Activated naive CD4-positive, alpha-beta T cell treated with anti-CD3 and anti-CD28 coated beads, Interleukin-2, amount 50 U/mL, for 72 hours (primary cell): ENCODE results near the gene FBXL5. TPM values are rescaled to one million over a fixed set of nuclear protein-coding genes. Genes with fewer than 3 reads are reported as not detected.
"Not testable (repeated sequence)": the region's sequence is repeated elsewhere in the genome, so short reads cannot be mapped to it uniquely, and the experiment has no call there.

Experiments used
- ATAC-seq, 2 donors: fragments of 150-1000 bp; cut with Tn5 transposase; 2 replicates each; pipeline ENCODE4 v1.10.0; 2021; ENCODE audit warnings: mild to moderate bottlenecking in 2 of 2, moderate library complexity in 2 of 2
- DNase-seq, 2 donors: peaks; one replicate each; pipeline ENCODE4 v3.0.0; 2021 to 2022; ENCODE audit warnings: low spot score in 2 of 2
- H3K27ac Mint-ChIP-seq, 2 donors: one replicate each; pipeline ENCODE4 v1.8.0; 2022; ENCODE audit warnings: mild to moderate bottlenecking in 2 of 2, mixed read lengths in 2 of 2
- H3K36me3 Mint-ChIP-seq, 2 donors: one replicate each; pipeline ENCODE4 v1.8.0; 2022; ENCODE audit warnings: mixed read lengths in 2 of 2
- H3K9me3 Mint-ChIP-seq, 2 donors: one replicate each; pipeline ENCODE4 v1.8.0; 2022; ENCODE audit warnings: mixed read lengths in 2 of 2
- total RNA-seq, 2 donors: library from RNA; stranded (reverse); gene quantifications; one replicate each; pipeline ENCODE4 v1.2.3, GENCODE V29; 2022

The FBXL5 gene
- total RNA-seq, 2 donors from 2014 or later, result 30.4 to 36.0 TPM

DNA sequence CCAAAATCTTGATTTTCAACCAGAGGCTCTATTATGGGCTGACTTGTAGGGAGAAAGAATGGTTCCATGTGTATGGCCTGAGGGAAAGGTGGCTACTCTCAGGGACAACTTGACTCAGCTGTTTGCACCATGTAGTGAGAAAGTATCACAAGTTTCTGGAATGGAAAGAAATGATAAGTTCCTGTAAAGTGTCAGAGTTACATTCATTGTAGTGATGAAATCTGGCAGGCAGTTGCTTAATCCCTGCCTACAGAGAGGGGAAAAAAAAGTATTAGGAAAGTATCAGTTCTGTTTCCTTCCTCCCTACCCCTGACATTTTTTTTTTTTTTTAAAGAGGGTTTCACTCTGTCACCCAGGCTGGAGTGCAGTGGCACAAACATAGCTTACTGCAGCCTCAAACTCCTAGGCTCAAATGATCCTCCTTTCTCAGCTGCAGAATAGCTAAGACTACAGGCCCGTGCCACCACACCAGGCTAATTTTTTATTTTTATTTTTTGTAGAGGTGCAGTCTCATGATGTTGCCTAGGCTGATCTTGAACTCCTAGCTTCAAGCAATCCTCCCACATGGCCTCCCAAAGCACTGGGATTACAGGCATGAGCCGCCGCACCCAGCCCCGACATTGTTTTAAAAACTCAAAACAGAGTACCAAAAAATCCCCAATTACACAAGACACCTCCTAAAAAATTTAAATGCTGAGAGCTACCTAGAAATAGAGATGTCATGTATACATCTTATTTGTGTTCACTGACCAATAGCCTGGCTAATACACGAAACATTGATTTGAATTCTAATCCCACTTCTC lies 4.8 kb upstream of the FBXL5 start:
- ATAC-seq, result peak; percentile 40 to 54
- Mint-ChIP-seq H3K9me3 (no peaks in the 10 kb centered on the region), H3K36me3 (peaks cover 0 to 4% of the 10 kb centered on the region in 2 donors), H3K27ac (peak overlapping the region in 1 of 2 donors; percentile 23)
- no peak for DNase-seq

DNA sequence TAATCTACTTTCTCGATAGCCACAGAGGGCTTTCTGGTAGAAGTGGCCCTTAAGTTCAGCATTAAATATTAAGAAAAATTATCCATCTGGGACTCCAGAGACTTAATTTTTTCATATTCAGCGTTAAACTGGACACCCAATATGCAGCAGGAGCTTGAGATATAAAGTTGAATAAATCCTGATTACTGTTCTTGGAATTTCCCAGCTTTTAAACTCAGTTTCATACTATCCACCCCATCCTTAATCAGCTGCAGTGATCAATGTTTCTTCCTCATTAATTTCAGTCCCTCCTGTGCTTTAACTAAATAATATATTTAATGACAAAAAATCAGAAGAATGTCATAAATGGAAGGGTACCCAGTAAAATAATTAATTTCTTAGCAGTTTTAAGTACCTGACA lies 3.6 kb upstream of the FBXL5 start:
- Mint-ChIP-seq H3K27ac (no peak overlapping the region), H3K9me3 (no peaks in the 10 kb centered on the region), H3K36me3 (peaks cover 8 to 9% of the 10 kb centered on the region in 2 donors)
- DNase-seq, result no peak
- ATAC-seq, result no peak

DNA sequence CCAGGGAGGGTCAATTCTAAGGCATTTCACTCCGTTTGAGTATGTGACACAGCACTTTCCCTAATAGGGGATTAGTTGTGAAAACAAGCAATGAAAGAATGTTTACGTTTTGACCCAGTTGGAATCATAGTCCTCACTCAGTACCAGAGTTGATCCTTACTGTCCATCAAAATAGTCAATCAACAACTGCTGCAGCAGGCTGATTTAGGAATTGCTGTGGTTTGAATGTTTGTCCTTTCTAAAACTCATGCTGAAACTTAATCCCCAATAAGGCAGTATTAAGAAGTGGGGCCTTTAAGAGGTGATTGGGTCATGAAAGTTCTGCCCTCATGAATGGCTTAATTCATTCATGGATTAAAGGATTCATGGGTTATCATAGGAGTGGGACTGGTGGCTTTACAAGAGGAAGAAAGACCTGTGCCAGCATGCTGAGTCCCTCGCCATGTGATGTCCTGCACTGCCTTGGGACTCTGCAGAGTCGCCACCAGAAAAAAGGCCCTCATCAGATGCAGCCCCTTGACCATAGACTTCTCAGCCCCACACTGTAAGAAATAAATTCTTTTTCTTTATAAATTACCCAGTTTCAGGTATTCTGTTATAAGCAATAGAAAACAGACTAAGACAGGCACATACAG lies 3.1 kb upstream of the FBXL5 start:
- Mint-ChIP-seq H3K9me3 (no peaks in the 10 kb centered on the region), H3K27ac (no peak overlapping the region), H3K36me3 (peaks cover 9 to 13% of the 10 kb centered on the region in 2 donors)
- DNase-seq (no peak), ATAC-seq (no peak)

DNA sequence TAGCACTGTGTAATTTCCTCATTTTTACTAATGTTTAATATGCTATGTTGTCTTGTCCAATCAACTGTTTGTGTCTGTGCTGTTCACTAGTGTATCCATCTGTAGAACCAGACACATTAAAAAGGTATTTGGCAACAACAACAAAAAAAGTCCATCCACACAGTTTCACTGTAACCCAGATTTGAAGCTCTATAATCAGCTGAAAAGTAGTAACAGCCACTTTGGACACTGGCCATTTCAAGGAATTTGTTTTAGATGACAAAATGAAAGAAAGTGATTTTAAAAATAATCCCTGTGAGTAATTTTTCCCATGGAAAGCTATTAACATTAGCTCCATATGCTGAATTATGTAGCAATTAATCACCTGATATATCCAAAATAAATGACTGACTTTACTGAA lies 2.2 kb upstream of the FBXL5 start:
- Mint-ChIP-seq H3K9me3 (no peaks in the 10 kb centered on the region), H3K27ac (no peak overlapping the region)
- no peak for ATAC-seq

DNA sequence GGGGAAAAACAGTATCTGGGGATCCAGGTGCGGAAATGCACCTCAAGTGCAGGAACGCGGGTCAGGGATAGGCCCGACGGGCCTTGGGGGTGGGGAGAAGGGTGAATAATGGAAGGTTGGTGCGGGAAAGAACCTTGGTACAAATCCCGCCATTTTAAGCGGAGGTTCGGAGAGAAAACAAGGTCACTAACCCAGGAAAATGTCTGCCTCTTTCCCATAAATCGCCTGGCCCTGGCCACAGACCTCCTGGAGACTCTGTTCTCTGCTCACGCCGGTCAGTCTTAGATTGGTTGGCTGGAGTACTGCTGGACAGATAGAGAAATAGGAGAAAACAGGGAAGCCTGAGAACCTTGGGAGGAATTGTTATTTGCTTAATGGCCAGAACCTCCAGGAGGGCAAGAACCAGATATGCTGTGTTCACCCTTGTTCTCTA lies 897 bp upstream of the FBXL5 start:
- Mint-ChIP-seq H3K27ac (peak overlapping the region; percentile 90 to 91), H3K9me3 (no peaks in the 10 kb centered on the region), H3K36me3 (peaks cover 6 to 13% of the 10 kb centered on the region in 2 donors)
- DNase-seq, result no peak
- ATAC-seq, result no peak

More for the DNA sequence above, 2.2 kb upstream of the FBXL5 start:
- H3K36me3 Mint-ChIP-seq, result peaks cover 9 to 13% of the 10 kb centered on the region in 2 donors
- DNase-seq, result no peak

DNA sequence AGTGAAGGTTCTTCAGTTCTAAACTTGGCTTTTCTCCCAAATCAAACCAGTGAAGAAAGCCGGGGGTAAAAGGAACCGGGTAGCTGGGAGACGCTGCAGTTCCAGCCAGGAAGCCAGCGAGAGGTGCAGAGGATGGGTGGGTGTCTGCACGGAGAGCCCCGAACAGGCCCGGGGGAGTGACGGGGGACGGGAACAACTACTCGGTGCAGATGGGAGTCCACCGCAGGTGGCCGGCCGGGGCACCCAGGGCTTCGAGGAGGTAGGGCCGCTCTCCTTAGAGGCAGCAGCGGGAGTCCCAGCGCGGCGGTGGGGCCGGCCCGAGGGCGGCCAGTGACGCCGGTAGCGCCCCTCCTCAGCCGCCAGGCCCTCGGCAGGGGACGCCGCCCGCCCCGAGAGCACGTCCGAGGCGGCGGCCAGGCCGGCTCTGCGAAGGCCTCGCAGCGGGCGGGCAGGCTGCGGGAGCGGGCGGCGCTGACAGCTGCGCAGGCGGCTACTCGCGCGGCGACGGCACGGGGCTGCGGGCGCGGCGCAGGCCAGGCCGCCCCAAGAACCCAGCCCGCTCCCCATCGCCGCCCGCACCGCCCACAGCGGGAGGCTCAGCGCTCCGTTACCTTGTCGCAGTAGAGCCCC lies 449 bp downstream of the FBXL5 start:
- H3K36me3 Mint-ChIP-seq, result peaks cover 5 to 13% of the 10 kb centered on the region in 2 donors
- peak overlapping the region; percentile 91 to 98 for H3K27ac Mint-ChIP-seq
- no peak for DNase-seq
- H3K9me3 Mint-ChIP-seq, result no peaks in the 10 kb centered on the region
- ATAC-seq, result peak; percentile 60 to 68

DNA sequence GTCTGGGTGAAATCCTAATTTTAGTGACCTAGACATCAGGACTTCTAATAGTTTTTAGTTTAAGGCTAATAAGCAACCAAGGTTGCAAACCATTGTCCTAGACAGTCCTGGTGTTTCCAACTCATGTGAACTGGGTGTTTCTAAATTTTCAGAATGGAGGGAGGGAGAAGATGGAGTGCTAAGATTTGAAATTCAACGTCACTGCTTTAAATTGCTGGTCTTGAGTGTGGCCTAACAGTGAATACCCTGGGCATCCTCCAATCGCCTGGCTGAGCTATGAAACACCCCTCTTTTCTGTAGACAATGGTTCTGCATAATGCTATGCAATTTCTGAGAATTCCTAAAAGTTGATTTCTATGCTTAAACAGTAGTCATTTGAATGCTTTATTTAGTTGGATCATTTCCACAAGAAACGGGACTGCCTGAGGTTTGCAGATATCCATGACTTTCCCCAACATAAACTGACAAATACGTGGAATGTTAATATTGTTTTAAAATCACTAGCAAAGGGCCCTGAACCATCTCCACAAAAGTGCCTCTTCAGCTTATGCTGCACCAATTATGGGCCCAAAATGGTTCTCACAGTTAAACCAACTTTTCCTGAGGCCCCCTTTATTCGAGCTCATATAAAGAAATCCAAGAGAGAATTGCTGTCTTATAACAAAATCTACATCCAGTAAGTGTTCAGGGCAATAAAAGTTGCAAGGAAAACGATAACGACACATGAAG lies 1.1 kb downstream of the FBXL5 start:
- H3K27ac Mint-ChIP-seq, result peak overlapping the region; percentile 91 to 98
- no peak for ATAC-seq
- H3K9me3 Mint-ChIP-seq, result no peaks in the 10 kb centered on the region
- DNase-seq, result no peak
- H3K36me3 Mint-ChIP-seq, result peaks cover 5 to 13% of the 10 kb centered on the region in 2 donors

DNA sequence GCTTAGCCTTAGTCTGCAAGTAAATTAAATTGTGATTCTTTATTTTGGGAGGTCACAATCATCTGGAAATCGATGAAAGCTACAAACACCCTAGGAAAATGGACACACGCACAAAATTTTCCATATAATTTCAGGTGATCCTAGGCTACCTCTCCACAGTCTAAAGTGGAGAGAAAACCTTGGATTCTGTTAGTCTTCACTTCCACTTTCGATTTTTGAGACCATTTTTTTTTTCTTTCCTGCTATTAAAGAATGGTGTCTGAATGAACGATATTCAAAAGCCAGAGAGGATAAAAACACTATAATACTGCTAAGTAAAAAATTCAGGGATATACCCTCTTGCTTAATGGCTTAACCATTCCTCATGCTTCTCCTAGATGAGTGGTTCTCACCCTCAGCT lies 1.7 kb downstream of the FBXL5 start:
- H3K9me3 Mint-ChIP-seq, result no peaks in the 10 kb centered on the region

DNA sequence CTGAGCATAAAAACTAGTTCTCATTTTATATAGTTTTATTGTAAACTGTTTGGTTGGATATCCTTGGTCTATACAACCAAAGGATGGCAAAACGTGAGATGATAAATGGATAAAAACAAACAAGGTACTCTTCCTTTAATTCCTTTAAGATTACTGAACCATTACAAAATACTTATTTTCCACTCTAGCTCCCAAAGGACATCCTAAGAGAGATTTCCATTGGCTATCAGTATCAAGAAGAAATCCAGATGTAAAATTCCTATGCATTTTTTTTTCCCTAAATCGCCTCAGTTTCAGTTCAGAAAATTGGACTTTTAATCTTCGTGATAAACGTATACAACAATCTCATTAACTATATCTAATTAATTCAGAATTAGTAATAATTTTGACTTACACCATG lies 2.3 kb downstream of the FBXL5 start:
- DNase-seq (no peak), ATAC-seq (no peak)
- peak overlapping the region in 1 of 2 donors; percentile 91 for H3K27ac Mint-ChIP-seq
- peaks cover 5 to 13% of the 10 kb centered on the region in 2 donors for H3K36me3 Mint-ChIP-seq
- H3K9me3 Mint-ChIP-seq, result no peaks in the 10 kb centered on the region

More for the DNA sequence above, 1.7 kb downstream of the FBXL5 start:
- peak overlapping the region; percentile 91 to 98 for H3K27ac Mint-ChIP-seq
- ATAC-seq (no peak), DNase-seq (no peak)
- H3K36me3 Mint-ChIP-seq, result peaks cover 5 to 13% of the 10 kb centered on the region in 2 donors

DNA sequence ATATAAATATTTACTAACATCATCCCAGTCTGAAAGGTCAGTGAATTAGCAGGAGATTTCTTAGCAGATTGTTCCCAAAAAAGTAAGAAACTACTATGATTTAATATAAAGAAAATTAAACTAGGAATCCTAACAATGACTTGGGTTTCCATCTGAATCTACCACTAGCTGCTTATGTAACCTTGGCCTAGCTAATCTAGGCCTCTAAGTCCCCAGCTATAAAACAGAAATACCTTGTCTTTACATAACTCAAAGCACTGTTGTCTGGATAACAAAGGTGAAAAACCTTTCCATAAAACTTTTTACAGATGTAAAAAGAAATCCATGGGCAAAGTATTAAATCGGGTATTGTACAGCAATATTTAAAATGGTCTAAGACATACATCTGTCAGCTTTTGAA lies 3.0 kb downstream of the FBXL5 start:
- no peaks in the 10 kb centered on the region for H3K9me3 Mint-ChIP-seq
- H3K36me3 Mint-ChIP-seq, result peaks cover 5 to 13% of the 10 kb centered on the region in 2 donors
- DNase-seq, result no peak
- H3K27ac Mint-ChIP-seq, result no peak overlapping the region
- ATAC-seq, result no peak

DNA sequence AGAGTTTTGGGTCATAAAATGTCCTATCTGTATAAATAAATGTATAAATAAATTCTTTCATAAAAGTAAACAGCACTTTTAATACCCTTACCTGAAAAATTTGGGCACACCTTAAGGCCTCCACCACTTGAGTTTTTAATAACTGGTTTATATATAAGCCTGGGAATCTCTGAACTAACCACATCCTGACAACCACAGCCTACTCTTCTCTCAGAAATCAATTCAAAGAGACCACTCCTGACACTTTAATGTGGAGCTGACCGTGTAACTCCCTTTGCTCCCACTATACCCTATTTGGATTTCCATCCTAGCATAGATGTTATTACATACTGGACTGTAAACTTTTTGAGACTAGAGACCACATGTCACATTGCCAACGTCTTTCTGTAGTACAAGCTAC lies 3.5 kb downstream of the FBXL5 start:
- Mint-ChIP-seq H3K9me3 (no peaks in the 10 kb centered on the region), H3K36me3 (peaks cover 5 to 13% of the 10 kb centered on the region in 2 donors), H3K27ac (no peak overlapping the region)
- no peak for DNase-seq
- ATAC-seq, result no peak

DNA sequence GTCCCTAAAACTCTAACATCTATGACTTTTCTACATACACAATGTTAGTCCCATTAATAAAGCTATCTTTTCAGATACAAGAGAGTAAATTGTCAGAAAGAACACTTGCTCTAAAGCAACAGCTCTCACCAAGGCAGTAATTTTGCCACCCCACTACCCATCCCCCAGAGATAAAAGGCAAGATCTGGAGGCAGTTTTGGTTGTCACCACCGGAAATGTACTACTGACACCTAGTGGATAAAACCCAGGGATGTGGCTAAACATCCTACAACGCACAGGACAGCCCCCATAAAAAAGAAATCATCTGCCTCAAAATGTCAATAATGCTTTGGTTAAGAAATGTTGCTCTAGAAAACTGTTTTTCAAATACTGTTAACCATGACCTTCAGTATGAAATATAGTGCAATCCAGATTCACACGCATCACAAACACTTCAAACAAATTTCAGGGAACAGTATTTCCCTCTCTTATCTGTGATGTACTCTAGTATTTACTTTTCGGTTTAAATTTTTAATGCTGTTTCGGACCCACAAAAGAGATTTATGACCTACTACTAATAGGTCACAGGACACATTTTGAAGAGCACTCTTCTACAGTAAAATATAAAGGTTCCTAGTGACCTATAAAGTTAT lies 5.1 kb downstream of the FBXL5 start:
- Mint-ChIP-seq H3K9me3 (no peaks in the 10 kb centered on the region), H3K27ac (no peak overlapping the region), H3K36me3 (peaks cover 5 to 13% of the 10 kb centered on the region in 2 donors)
- ATAC-seq, result peak; percentile 59 to 67
- peak in 1 of 2 donors; percentile 59 for DNase-seq

DNA sequence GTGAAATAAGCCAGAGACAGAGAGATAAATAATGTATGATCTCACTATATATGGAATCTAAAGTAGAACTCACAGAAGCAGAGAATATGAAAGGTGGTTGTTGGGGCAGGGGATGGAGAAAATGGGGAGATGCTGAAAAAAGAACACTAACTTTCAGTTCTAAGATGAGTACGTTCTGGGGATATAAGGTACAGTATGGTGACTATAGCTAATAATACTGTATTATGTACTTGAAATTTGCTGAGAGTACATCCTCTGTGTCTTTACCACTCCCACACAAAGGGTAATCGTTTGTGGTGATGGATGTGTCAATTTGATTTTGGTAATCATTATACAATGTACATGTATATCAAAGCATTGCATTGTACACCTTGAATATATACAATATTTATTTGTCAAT lies 6.6 kb downstream of the FBXL5 start:
- ATAC-seq, result no peak
- no peak for DNase-seq
- Mint-ChIP-seq H3K27ac (no peak overlapping the region), H3K36me3 (peaks cover 0 to 3% of the 10 kb centered on the region in 2 donors), H3K9me3 (no peaks in the 10 kb centered on the region)

DNA sequence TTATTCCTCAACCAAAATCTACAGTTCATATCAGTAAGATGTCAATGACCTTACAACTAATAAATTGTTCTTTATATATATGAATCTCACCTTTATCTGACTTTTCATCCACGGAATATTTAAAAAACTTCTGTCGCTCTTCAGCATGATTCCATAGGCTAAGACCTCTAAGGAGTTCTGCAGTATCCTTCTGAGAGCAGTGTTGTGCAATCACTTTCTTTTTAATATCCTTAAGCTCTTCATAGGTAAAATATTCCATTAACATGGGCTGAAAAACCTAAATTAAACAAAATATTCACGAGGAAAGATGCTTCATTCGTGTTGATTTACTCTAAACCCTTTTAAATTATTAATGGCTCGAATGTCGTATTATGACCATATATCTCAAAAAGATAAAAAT lies 16.7 kb downstream of the FBXL5 start:
- DNase-seq (no peak), ATAC-seq (no peak)
- Mint-ChIP-seq H3K36me3 (peaks cover 0 to 16% of the 10 kb centered on the region in 2 donors), H3K9me3 (no peaks in the 10 kb centered on the region), H3K27ac (no peak overlapping the region)

DNA sequence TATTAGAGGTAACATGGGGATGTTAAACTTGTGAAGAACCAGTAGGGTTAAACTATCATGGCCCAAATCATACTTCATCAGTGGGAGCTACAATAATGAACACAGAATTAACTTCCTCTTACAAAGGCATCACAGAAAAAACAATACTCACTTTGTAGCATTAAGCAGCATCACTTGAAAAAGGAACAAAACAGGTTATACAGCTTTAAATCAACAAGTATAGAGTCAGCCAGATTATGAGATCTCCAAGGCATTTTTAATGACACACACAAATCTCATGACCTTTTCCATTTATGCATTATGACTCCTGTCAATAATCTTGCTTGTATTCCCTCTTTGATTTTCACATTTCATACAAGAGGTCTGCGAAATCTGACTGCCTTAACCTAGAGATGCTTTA lies 18.3 kb downstream of the FBXL5 start:
- H3K9me3 Mint-ChIP-seq, result peaks cover 0 to 4% of the 10 kb centered on the region in 2 donors
- ATAC-seq, result no peak
- H3K27ac Mint-ChIP-seq, result no peak overlapping the region
- H3K36me3 Mint-ChIP-seq, result peaks cover 7 to 31% of the 10 kb centered on the region in 2 donors
- no peak for DNase-seq

DNA sequence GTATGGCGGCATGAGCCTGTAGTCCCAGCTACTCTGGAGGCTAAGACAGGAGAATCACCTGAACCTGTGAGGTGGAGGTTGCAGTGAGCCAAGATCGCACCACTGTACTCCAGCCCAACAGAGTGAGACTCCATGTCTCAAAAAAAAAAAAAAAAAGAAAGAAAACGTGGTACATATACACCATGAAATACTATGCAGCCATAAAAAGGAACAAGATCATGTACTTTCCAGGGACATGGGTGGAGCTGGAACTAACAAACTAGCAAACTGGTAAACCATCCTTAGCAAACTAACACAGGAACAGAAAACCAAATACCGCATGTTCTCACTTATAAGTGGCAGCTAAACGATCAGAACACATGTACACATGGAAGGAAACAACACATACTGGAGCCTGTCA lies 37.8 kb downstream of the FBXL5 start:
- not testable (repeated sequence) for DNase-seq, ATAC-seq, H3K27ac Mint-ChIP-seq
- Mint-ChIP-seq H3K9me3 (peaks cover 5 to 19% of the 10 kb centered on the region in 2 donors), H3K36me3 (peaks cover 28 to 73% of the 10 kb centered on the region in 2 donors)
